Tibial nerve (tissue), 4 donors: ENCODE results near the gene ECD. TPM values are rescaled to one million over a fixed set of nuclear protein-coding genes. Genes with fewer than 3 reads are reported as not detected.

Experiments
- DNase-seq, 2 donors: peaks; one replicate each; pipeline ENCODE4 v3.0.0-alpha.2; 2019; ENCODE audit warnings: low spot score in 2 of 2
- H3K27ac ChIP-seq, 4 donors: fragments of 200-600 bp; sonication (generic) in 3 of 4; one replicate each; pipeline ENCODE4 v1.5.1; 2017 to 2019; ENCODE audit warnings: mild to moderate bottlenecking in 1 of 4
- H3K27me3 ChIP-seq, 2 donors: fragments of 200-600 bp; sonication (generic) in 1 of 2; one replicate each; pipeline versions ENCODE4 v1.5.1 to v1.6.0; 2017 to 2019
- H3K36me3 ChIP-seq, 3 donors: fragments of 200-600 bp; sonication (generic); one replicate each; pipeline ENCODE4 v1.5.1; 2018 to 2019
- H3K4me1 ChIP-seq, 4 donors: fragments of 200-600 bp; sonication (generic) in 3 of 4; one replicate each; pipeline ENCODE4 v1.5.1; 2017 to 2019
- H3K4me3 ChIP-seq, 4 donors: fragments of 200-600 bp; sonication (generic) in 3 of 4; one replicate each; pipeline ENCODE4 v1.5.1; 2017 to 2019; ENCODE audit warnings: mild to moderate bottlenecking in 1 of 4, moderate library complexity in 1 of 4
- H3K9me3 ChIP-seq, 4 donors: fragments of 200-600 bp; sonication (generic) in 3 of 4; one replicate each; pipeline ENCODE4 v1.5.1; 2017 to 2019
- EP300 ChIP-seq, 2 donors: sonication (generic); formaldehyde crosslinking; IDR thresholded peaks; one replicate each; pipeline ENCODE4 v1.6.1; 2017; ENCODE audit warnings: antibody characterized with exemption in 2 of 2, mild to moderate bottlenecking in 1 of 2
- POLR2A ChIP-seq, 2 donors: fragments of 450-650 bp; IDR thresholded peaks; one replicate each; pipeline ENCODE4 v1.6.1; 2017; ENCODE audit warnings: antibody characterized with exemption in 2 of 2, mild to moderate bottlenecking in 2 of 2, moderate library complexity in 2 of 2
- WGBS, 2 donors: methylation state at CpG; one replicate each; pipeline ENCODE4 v1.1.5; 2018; 5-methylcytosine and 5-hydroxymethylcytosine counted together
- total RNA-seq, 4 donors: library from RNA; depleted of rRNA; stranded (reverse); fragments of >200 nt; gene quantifications; one replicate each; pipeline ENCODE4 v1.1.0, GENCODE V29; 2016
- TF ChIP-seq, protein P1 (sequence below), 5 experiments: fragments of 200-600 bp in 3 of 5; fragments of 450-650 bp in 2 of 5; sonication (generic) in 3 of 5; IDR thresholded peaks; one replicate each; pipeline ENCODE4 v1.5.1; 2016 to 2019; ENCODE audit warnings: antibody characterized with exemption in 5 of 5, mild to moderate bottlenecking in 3 of 5, moderate library complexity in 2 of 5

Gene ECD
- total RNA-seq, 4 donors from 2014 or later, result 28.2 to 40.8 (median 29.7) TPM

- DNase-seq, result no peak
- Histone ChIP-seq H3K4me1 (peaks cover 0 to 16% (median 4%) of the 10 kb centered on the region in 4 donors), H3K36me3 (peaks cover 0 to 44% (median 0%) of the 10 kb centered on the region in 3 donors), H3K9me3 (no peaks in the 10 kb centered on the region), H3K27me3 (no peaks in the 10 kb centered on the region), H3K4me3 (no peak overlapping the region), H3K27ac (no peak overlapping the region)
- TF ChIP-seq EP300 (IDR thresholded peaks at IDR 0.05) (no peak), POLR2A (IDR thresholded peaks at IDR 0.05) (no peak)
- TF ChIP-seq, protein P1, sequence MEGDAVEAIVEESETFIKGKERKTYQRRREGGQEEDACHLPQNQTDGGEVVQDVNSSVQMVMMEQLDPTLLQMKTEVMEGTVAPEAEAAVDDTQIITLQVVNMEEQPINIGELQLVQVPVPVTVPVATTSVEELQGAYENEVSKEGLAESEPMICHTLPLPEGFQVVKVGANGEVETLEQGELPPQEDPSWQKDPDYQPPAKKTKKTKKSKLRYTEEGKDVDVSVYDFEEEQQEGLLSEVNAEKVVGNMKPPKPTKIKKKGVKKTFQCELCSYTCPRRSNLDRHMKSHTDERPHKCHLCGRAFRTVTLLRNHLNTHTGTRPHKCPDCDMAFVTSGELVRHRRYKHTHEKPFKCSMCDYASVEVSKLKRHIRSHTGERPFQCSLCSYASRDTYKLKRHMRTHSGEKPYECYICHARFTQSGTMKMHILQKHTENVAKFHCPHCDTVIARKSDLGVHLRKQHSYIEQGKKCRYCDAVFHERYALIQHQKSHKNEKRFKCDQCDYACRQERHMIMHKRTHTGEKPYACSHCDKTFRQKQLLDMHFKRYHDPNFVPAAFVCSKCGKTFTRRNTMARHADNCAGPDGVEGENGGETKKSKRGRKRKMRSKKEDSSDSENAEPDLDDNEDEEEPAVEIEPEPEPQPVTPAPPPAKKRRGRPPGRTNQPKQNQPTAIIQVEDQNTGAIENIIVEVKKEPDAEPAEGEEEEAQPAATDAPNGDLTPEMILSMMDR (IDR thresholded peaks at IDR 0.05), result no peak
Observed at GRCh38 chr10:73172867-73173266, 5.1 kb upstream of the ECD start.

DNA sequence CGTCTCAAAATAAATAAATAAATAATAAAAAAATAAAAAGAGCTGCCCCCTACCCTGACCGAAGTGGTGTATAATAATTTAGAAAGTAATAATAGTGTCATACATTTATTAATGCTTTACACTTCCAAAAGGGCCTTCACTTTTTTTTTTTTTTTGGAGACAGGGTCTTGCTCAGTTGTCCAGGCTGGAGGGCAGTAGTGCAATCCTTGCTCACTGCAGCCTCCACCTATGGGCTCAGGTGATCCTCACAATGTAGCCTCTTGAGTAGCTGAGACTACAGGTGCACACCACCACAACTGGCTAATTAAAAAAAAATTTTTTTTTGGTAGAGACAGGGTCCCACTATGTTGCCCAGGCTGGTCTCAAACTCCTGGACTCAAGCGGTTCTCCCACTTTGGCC lies 1.5 kb upstream of the ECD start:
- H3K4me3 ChIP-seq, result no peak overlapping the region
- WGBS, 2 donors, result 91 to 94% methylated on average over 3 of the region's 3 CpGs

GRCh38 chr10:73168465-73168803 lies 626 bp upstream of the ECD start:
- Histone ChIP-seq H3K36me3 (peaks cover 0 to 14% (median 0%) of the 10 kb centered on the region in 3 donors), H3K4me1 (peaks cover 0 to 46% (median 9%) of the 10 kb centered on the region in 4 donors), H3K9me3 (no peaks in the 10 kb centered on the region), H3K27ac (peak overlapping the region; percentile 89 to 98 (median 94)), H3K4me3 (peak overlapping the region; percentile 63 to 92 (median 82)), H3K27me3 (no peaks in the 10 kb centered on the region)
- TF ChIP-seq, protein P1 (IDR thresholded peaks at IDR 0.05), result no peak
- TF ChIP-seq EP300 (IDR thresholded peaks at IDR 0.05) (no peak), POLR2A (IDR thresholded peaks at IDR 0.05) (no peak)
- no peak for DNase-seq
- 0% methylated on average over 6 of the region's 6 CpGs for WGBS, 2 donors

More for the DNA sequence above, 1.5 kb upstream of the ECD start:
- Histone ChIP-seq H3K27me3 (no peaks in the 10 kb centered on the region), H3K36me3 (peaks cover 0 to 11% (median 0%) of the 10 kb centered on the region in 3 donors), H3K4me1 (peaks cover 0 to 37% (median 9%) of the 10 kb centered on the region in 4 donors), H3K9me3 (no peaks in the 10 kb centered on the region), H3K27ac (no peak overlapping the region)
- DNase-seq, result no peak
- TF ChIP-seq, protein P1 (IDR thresholded peaks at IDR 0.05), result no peak

DNA sequence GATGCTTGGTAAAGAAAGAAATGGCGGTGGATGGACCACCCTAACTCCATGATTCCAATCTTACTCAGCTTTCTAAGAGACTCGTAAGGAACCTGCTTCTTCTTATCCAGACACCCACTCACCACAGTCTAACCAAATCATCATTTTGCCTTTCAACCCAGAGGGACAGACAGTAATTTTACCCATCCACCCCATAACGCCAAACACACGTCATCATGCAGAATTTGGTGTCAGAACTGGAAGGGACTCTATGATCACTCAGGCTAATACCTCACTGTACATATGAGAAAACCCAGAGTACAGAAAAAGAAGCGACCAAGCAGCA lies 388 bp downstream of the ECD start:
- Histone ChIP-seq H3K36me3 (peaks cover 0 to 18% (median 3%) of the 10 kb centered on the region in 3 donors), H3K27ac (peak overlapping the region; percentile 89 to 98 (median 94)), H3K9me3 (no peaks in the 10 kb centered on the region), H3K27me3 (no peaks in the 10 kb centered on the region), H3K4me1 (peaks cover 0 to 56% (median 9%) of the 10 kb centered on the region in 4 donors), H3K4me3 (peak overlapping the region; percentile 63 to 92 (median 82))
- no peak for DNase-seq
- 6 to 9% methylated on average over 5 of the region's 5 CpGs for WGBS, 2 donors
- TF ChIP-seq, protein P1 (IDR thresholded peaks at IDR 0.05), result no peak
- no peak for TF ChIP-seq EP300 (IDR thresholded peaks at IDR 0.05)
- TF ChIP-seq POLR2A (IDR thresholded peaks at IDR 0.05), result no peak

GRCh38 chr10:73166972-73167371 lies 836 bp downstream of the ECD start:
- Histone ChIP-seq H3K4me3 (peak overlapping the region; percentile 63 to 92 (median 82)), H3K27me3 (no peaks in the 10 kb centered on the region), H3K36me3 (peaks cover 0 to 18% (median 3%) of the 10 kb centered on the region in 3 donors), H3K4me1 (peaks cover 0 to 59% (median 9%) of the 10 kb centered on the region in 4 donors), H3K9me3 (no peaks in the 10 kb centered on the region), H3K27ac (peak overlapping the region; percentile 89 to 98 (median 94))
- DNase-seq, result no peak
- 87 to 90% methylated on average over 2 of the region's 2 CpGs for WGBS, 2 donors
- TF ChIP-seq, protein P1 (IDR thresholded peaks at IDR 0.05), result no peak
- TF ChIP-seq EP300 (IDR thresholded peaks at IDR 0.05), result no peak
- no peak for TF ChIP-seq POLR2A (IDR thresholded peaks at IDR 0.05)
